GM18520 (cell line): ENCODE measurements around the gene C1orf87.

Experiments used
- ATAC-seq: cut with Tn5 transposase; IDR thresholded peaks from one replicate; pipeline ENCODE4 v1.9.1; 2021; ENCODE audit not compliant: unreplicated experiment

C1orf87 gene

DNA sequence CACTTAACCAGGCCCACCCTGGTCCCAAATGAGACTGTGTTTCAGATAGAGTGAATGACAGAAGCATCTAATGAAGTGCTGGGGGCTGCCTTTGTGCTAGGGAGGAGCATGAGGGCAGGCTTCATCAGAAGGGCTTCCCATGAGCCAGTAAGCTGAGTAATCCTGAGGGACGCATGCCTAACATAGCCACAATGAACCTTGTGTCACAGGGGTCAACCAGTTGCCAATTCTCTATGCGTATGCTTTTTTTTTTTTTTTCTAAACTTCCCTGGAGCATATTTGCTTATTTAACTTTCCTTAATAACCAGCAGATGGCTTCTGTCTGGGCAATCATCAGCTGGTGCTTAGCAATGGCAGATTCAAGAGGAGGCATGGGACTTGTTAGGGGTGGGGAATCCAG, 121.5 kb downstream of the C1orf87 start:
- ATAC-seq = no peak

DNA sequence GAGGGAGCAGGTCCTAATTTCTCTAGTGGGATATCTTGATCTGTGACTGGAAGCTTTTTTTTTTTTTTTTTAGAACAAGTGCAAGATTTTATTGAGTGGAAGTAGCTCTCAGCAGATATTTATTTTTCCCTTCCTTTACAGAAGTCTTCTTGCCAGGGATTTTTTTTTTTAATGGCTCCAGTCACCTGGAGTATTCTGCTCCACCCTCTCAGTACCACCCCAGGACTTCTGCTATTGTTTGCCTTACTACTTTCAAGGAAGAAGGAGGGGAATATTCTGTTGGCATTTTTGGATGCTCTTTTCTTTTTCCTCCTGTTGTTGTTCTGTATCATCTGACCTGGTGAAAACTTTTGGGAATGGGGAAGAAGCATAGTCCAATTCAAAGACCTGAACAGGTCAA, 123.9 kb downstream of the C1orf87 start:
- ATAC-seq = no peak

DNA sequence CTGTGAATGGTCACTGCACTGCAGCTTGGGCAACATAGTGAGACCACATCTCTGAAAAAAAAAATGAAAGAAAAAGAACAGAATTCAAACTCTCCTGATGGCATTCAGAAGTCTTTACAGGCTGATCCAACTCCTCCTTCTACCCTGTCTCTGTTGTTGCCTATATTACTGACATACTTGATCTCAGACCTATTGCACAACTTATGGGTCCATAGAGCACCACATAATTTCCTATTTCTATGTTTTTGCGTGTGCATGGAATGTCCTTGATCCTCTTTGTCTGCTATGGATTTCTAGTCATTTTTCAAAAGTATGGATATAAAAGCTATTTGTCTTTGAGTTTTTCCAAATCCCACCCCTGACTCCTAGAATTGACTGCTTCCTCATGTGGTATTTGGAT, 124.6 kb downstream of the C1orf87 start:
- ATAC-seq = no peak

DNA sequence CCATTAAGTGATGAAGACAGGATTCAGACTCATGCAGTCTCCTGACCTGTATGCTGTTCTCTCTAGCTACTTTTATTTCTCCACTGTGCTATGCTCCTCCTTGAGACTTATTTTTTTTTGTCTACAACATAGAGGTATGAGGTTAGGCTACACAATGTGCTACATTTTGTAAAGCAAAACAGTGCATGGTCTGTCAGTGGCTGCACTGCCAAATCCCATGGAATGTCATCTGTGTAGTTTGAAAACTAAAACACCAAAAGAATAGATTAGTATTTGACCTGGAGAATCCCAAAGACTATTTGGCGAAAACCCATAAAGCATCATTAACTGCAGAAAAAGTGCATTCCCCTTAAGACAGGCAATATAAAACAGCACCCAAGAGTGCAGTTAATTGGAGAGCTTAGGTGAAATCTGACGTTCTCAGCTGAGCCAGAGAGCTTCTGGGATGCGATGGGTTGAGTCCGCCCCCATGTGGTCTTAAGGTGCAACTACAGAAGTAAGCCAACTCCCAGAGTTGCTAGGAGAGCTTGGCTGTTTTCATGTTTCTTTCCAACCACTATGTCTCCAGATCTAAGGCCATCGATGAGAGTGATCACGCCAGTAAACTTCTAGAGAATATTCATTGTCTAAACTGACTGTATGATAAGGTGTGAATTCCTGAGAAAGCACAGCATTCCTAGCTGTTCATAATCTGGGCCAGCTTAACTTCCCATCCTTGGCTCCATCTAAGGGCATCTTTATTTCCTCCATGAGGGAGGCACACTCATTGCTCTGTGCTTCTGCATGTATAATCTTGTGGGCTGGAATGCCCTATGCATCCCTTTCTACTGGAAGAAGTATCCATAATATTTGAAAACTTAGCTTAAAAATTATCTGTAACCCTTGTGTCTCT, 126.3 kb downstream of the C1orf87 start:
- peak; percentile 78 for ATAC-seq

DNA sequence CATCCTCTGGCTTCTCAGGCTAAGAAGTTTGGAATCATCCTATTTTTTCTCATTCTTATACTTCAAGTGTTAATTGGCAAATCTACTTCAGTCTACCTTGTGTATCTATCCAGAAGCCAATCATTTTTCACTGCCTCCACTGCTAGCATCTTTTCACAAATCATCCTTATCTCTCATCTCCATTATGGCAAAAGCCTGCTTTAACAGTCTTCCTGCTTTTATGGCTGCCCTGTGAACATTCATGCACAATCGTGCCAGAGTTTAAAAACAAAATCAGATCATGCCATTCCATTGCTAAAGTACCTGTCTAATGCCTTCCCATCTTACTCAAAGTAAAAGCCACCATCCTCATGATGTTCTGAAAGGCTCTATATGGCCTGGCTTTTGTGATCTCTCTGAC, 127.8 kb downstream of the C1orf87 start:
- ATAC-seq = no peak
